VCaP (cell line): ENCODE measurements around the gene MPL.
"Not testable (repeated sequence)": the region's sequence is repeated elsewhere in the genome, so short reads cannot be mapped to it uniquely, and the experiment has no call there.

ENCODE experiments used
- H3K27ac ChIP-seq: fragments of 450-650 bp; 2 replicates; pipeline ENCODE4 v1.5.1; 2017
- CTCF ChIP-seq: fragments of 450-650 bp; conservative IDR thresholded peaks from 2 replicates; pipeline ENCODE4 v1.5.1; 2017; ENCODE audit warnings: mild to moderate bottlenecking, moderate library complexity

MPL gene

GRCh38 chr1:43388613-43389012 lies 51.0 kb downstream of the MPL start:
- H3K27ac ChIP-seq: peak overlapping the region; percentile 83
- TF ChIP-seq CTCF: no peak

- peak within 1 kb of the TSS; percentile 83 for H3K27ac ChIP-seq
- TF ChIP-seq CTCF: no peak
Observed at GRCh38 chr1:43389326-43390313, 52.0 kb downstream of the MPL start, which contains the start of the genes MED8 and SZT2. Gene MED8, minus strand, starts transcription at chr1:43389800. Its CDS starts 36 bp downstream, at chr1:43389764. Gene SZT2, plus strand, starts transcription at chr1:43389899. Its CDS starts 70 bp downstream, at chr1:43389969.

GRCh38 chr1:43392702-43393101 lies 55.1 kb downstream of the MPL start:
- H3K27ac ChIP-seq: peak overlapping the region; percentile 32; the same call in 1 of the 2 replicates
- no peak for TF ChIP-seq CTCF

GRCh38 chr1:43395523-43395922 lies 57.9 kb downstream of the MPL start:
- no peak for TF ChIP-seq CTCF
- H3K27ac ChIP-seq: peak overlapping the region; percentile 83

GRCh38 chr1:43396059-43396458 lies 58.4 kb downstream of the MPL start:
- no peak for TF ChIP-seq CTCF
- H3K27ac ChIP-seq: peak overlapping the region; percentile 83

- no peak for TF ChIP-seq CTCF
Observed at GRCh38 chr1:43398227-43398626, 60.6 kb downstream of the MPL start.

GRCh38 chr1:43400441-43400840 lies 62.8 kb downstream of the MPL start:
- not testable (repeated sequence) for H3K27ac ChIP-seq

More at GRCh38 chr1:43398227-43398626, 60.6 kb downstream of the MPL start:
- H3K27ac ChIP-seq: peak overlapping the region; percentile 83
